GM21381 (cell line): ENCODE data around the gene CMTM8.

ENCODE experiments used
- ATAC-seq: cut with Tn5 transposase; IDR thresholded peaks from one replicate; pipeline ENCODE4 v1.9.1; 2021; ENCODE audit warnings: mild to moderate bottlenecking, moderate library complexity; ENCODE audit not compliant: unreplicated experiment

The CMTM8 gene

DNA sequence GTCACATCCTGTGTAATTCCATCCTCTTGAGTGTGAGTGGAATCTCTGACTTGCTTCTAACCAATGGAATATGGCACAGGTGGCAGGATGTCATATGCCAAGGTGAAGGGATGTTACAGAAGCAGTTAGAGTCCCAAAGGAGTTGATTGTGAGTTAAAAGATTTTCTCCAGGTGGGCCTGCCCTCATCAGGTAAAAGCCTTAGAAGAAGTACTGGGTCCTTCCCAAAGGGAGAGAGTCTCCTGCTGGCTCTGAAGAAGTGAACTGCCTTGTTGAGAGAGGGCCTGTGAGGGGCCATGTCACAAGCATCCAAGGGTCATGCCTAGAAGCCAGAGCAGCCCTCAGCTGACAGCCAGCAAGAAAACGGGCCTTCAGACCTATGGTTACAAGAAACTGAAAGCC is 166.2 kb downstream of the CMTM8 start:
- ATAC-seq: no peak

- ATAC-seq: no peak
Observed at GRCh38 chr3:32405155-32405554, 166.7 kb downstream of the CMTM8 start.

- no peak for ATAC-seq
Observed at GRCh38 chr3:32405711-32406323, 167.3 kb downstream of the CMTM8 start.

- ATAC-seq: no peak
Observed at GRCh38 chr3:32406486-32407408, 168.3 kb downstream of the CMTM8 start.

DNA sequence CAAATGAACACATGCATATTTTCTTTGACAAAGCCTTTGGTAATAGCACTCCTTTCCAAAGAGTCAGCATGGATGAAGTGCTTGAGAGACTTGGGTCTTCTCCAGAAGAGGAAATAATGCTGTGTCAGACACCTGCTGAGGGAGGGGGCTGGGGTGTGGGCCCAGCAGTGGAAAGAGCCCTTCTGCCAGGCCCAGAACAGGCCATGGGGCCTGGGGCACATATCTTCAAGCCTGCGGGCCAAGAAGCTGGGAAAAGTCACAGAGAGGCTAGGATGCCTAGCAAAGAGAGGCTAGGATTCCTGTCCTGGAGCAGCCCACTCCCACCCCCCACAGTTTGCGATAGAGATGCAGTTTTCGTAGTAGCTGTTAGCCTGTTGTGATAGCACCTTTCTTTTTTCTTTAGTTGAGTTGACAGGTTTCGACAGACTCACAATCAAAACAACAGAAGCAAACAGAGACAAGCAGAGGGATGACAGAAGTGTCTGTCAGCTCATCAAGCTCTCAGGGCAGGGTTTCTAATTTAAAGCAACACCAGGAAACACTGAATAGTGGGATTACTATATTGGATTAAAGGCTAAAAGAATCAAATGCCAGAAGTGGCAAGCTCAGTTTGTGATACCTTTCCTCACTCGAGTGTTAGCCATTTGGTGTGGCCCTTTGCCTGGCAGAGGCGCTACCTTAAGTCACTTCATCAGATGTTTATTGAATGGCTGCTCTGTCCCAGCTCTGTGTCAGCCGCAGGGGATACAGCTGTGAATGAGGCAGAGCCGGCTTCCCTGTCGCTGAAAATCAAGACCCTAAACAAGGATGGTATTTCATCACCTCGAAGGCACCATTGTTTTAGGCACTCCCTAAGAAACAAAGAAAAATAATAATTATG is 172.1 kb downstream of the CMTM8 start:
- no peak for ATAC-seq

GRCh38 chr3:32411442-32411841 is 173.0 kb downstream of the CMTM8 start:
- ATAC-seq: no peak

DNA sequence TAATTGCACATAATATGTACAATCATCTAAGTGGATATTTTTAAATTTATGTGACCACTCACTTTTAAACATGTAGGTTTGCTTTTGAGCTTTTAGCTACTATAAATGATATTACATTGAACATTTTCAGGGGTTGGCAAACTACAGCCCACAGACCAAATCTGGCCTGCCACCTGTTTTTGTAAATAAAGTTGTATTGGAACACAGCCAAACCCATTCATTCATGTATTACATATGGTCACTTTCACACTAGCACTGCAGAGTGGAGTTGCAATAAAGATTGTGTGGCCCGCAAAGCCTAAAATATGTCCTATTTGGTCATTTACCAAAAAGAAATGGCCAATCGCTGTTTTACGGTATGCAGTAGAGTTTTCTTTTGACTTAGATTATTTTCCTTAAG is 174.4 kb downstream of the CMTM8 start:
- ATAC-seq: no peak

- ATAC-seq: no peak
Observed at GRCh38 chr3:32413845-32414521, 175.5 kb downstream of the CMTM8 start.

DNA sequence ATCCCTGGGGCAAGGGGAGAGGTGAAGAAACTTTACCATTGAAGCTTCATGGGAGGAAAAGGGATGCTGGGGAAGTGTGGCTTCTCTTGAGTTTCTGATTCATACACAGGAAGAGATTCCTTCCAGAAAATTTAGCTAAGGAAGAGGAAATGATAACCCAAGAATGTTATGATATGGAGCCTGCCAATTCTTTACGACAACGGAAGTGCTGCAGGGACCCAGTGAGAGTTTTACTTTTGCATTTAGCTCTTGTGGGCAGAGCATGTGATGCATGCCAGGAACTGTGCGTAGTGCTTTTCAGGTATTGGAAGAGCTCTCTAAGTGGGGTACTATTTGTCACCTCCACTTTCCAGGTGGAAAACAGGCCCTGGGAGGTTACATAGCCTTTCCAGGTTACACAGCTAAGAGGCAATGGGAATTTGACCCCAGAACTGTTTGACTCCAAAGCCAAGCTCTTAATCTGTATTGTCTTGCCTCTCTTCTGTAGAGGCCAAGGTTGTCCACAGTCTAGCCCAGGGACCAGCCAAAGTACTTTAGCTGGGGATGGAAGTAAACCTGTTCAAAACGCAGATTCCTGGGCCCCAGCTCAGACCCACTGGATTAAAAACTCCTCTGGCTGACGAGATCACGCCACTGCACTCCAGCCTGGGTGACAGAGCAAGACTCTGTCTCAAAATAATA is 176.2 kb downstream of the CMTM8 start:
- no peak for ATAC-seq

GRCh38 chr3:32419742-32420125 is 181.3 kb downstream of the CMTM8 start:
- no peak for ATAC-seq
